ENCODE data around the gene FOXI3. TPM values are rescaled to one million over a fixed set of nuclear protein-coding genes. Genes with fewer than 3 reads are reported as not detected.

The FOXI3 gene
- total and polyA plus RNA-seq, 2 donors (not counting 3 experiments of a cell fraction or from before 2014, with no cell fraction given): not detected

GRCh38 chr2:88492002-88492401 lies 39.5 kb upstream of the FOXI3 start:
- dilution Hi-C loops (cut with MboI; ENCODE audit: extremely low pct_ligation_motif_present, low sequenced_read_pairs) (no loop called here), intact Hi-C loops (cut with micrococcal nuclease) (no loop called here)
- Histone ChIP-seq H3K9me1 (replicated peaks; ENCODE audit: control insufficient read depth, extremely low read depth, insufficient read depth, low read length) (no peaks in the 10 kb centered on the region), H3K36me3 (ENCODE audit: control insufficient read depth in 2 of 2, extremely low read depth in 1 of 2, insufficient read depth in 2 of 2, low read length in 2 of 2) (no peaks in the 10 kb centered on the region), H3K9me3 (replicated peaks; ENCODE audit: control insufficient read depth, insufficient read depth, low read length) (no peaks in the 10 kb centered on the region), H3K4me1 (ENCODE audit: control insufficient read depth, extremely low read depth, insufficient read depth, low read length) (no peaks in the 10 kb centered on the region), H2AFZ (ENCODE audit: low read depth, low read length) (no peak overlapping the region), H3K79me2 (ENCODE audit: control insufficient read depth, insufficient read depth, low read length) (no peaks in the 10 kb centered on the region), H3K9ac (replicated peaks; ENCODE audit: extremely low read depth, insufficient read depth, low read length) (no peak overlapping the region), H3K4me3 (replicated peaks in 1 of 3; ENCODE audit: insufficient read depth in 1 of 3, low read depth in 1 of 3, low read length in 3 of 3) (no peak overlapping the region), H3K27ac (ENCODE audit: insufficient read depth, low read depth, low read length) (no peak overlapping the region), H4K20me1 (replicated peaks; ENCODE audit: control insufficient read depth, extremely low read depth, insufficient read depth, low read length) (no peaks in the 10 kb centered on the region), H3K27me3 (ENCODE audit: control insufficient read depth in 2 of 2, insufficient read depth in 2 of 2, low read length in 2 of 2) (no peaks in the 10 kb centered on the region), H3K4me2 (ENCODE audit: insufficient read depth, low read length) (no peak overlapping the region)
- no peak for DNase-seq (ENCODE audit: low read depth, low spot score)
- POLR2A ChIA-PET: no interaction called here
- TF ChIP-seq GATA2 (IDR thresholded peaks at IDR 0.05; ENCODE audit: insufficient read depth, insufficient read length, low read depth, low read length) (no peak), EZH2 (IDR thresholded peaks at IDR 0.05; ENCODE audit: borderline replicate concordance, low read depth, low read length, severe bottlenecking) (no peak), POLR2AphosphoS5 (IDR thresholded peaks at IDR 0.05; ENCODE audit: insufficient read depth, low read depth, low read length) (no peak), MYC (IDR thresholded peaks at IDR 0.05; ENCODE audit: low read depth, low read length) (no peak), FOS (IDR thresholded peaks at IDR 0.05; ENCODE audit: borderline replicate concordance, insufficient read depth, low read length) (no peak), MAX (IDR thresholded peaks at IDR 0.05; ENCODE audit: insufficient read depth, insufficient read length) (no peak), JUN (IDR thresholded peaks at IDR 0.05; ENCODE audit: borderline replicate concordance, insufficient read depth, insufficient read length, low read depth) (no peak), POLR2A (IDR thresholded peaks at IDR 0.05; ENCODE audit: low read depth, low read length) (no peak), CTCF (IDR thresholded peaks at IDR 0.05; ENCODE audit: extremely low read depth in 1 of 2, insufficient read depth in 1 of 2, low read depth in 1 of 2, low read length in 2 of 2) (no peak)
- no TSS peak for BruUV-seq (replicated peaks)
- no peak for FAIRE-seq
- CTCF ChIA-PET: no interaction called here

Measured in endothelial cell of umbilical vein (primary cell).